ENCODE data around the gene ITGA2.

The ITGA2 gene

GRCh38 chr5:53083927-53084326 is 94.8 kb downstream of the ITGA2 start:
- H3K27ac ChIP-seq, result no peak overlapping the region
- no peak for TF ChIP-seq ZFX (IDR thresholded peaks at IDR 0.05)
- no peak for TF ChIP-seq CTCF (conservative IDR thresholded peaks at IDR 0.05)

GRCh38 chr5:53084546-53085255 is 95.5 kb downstream of the ITGA2 start:
- no peak overlapping the region for H3K27ac ChIP-seq

GRCh38 chr5:53087171-53087570 is 98.0 kb downstream of the ITGA2 start:
- TF ChIP-seq CTCF (conservative IDR thresholded peaks at IDR 0.05), result no peak
- no peak for TF ChIP-seq ZFX (IDR thresholded peaks at IDR 0.05)
- H3K27ac ChIP-seq, result no peak overlapping the region

More at GRCh38 chr5:53084546-53085255, 95.5 kb downstream of the ITGA2 start:
- no peak for TF ChIP-seq CTCF (conservative IDR thresholded peaks at IDR 0.05)
- no peak for TF ChIP-seq ZFX (IDR thresholded peaks at IDR 0.05)

GRCh38 chr5:53087621-53088121 is 98.5 kb downstream of the ITGA2 start:
- TF ChIP-seq CTCF (conservative IDR thresholded peaks at IDR 0.05) (no peak), ZFX (IDR thresholded peaks at IDR 0.05) (no peak)
- no peak overlapping the region for H3K27ac ChIP-seq

- TF ChIP-seq CTCF (conservative IDR thresholded peaks at IDR 0.05) (no peak), ZFX (IDR thresholded peaks at IDR 0.05) (no peak)
Observed at GRCh38 chr5:53089481-53089991, 100.4 kb downstream of the ITGA2 start.

GRCh38 chr5:53090229-53090628 is 101.1 kb downstream of the ITGA2 start:
- TF ChIP-seq CTCF (conservative IDR thresholded peaks at IDR 0.05) (no peak), ZFX (IDR thresholded peaks at IDR 0.05) (no peak)
- no peak overlapping the region for H3K27ac ChIP-seq

More at GRCh38 chr5:53089481-53089991, 100.4 kb downstream of the ITGA2 start:
- no peak overlapping the region for H3K27ac ChIP-seq

- TF ChIP-seq ZFX (IDR thresholded peaks at IDR 0.05) (no peak), CTCF (conservative IDR thresholded peaks at IDR 0.05) (0 out of 2 replicates have a peak, but pooled peaks have one; percentile 1)
- no peak overlapping the region for H3K27ac ChIP-seq
Observed at GRCh38 chr5:53091289-53091688, 102.1 kb downstream of the ITGA2 start.

All from C4-2B (cell line).